NB4 (cell line): ENCODE results near the gene OR4X2.

Source experiments
- CTCF ChIP-seq: IDR thresholded peaks from one replicate; pipeline ENCODE4 v1.5.1; 2012; ENCODE audit warnings: low read depth, low read length
- POLR2A ChIP-seq: IDR thresholded peaks from 2 replicates; pipeline ENCODE4 v1.6.1; 2011; ENCODE audit warnings: mild to moderate bottlenecking; ENCODE audit not compliant: insufficient read length; ENCODE audit errors: extremely low read depth

GRCh38 chr11:48248902-48249301, 4.0 kb downstream of the OR4X2 start:
- TF ChIP-seq CTCF (no peak), POLR2A (no peak)
